ENCODE data around the gene PRR19.

Gene PRR19

DNA sequence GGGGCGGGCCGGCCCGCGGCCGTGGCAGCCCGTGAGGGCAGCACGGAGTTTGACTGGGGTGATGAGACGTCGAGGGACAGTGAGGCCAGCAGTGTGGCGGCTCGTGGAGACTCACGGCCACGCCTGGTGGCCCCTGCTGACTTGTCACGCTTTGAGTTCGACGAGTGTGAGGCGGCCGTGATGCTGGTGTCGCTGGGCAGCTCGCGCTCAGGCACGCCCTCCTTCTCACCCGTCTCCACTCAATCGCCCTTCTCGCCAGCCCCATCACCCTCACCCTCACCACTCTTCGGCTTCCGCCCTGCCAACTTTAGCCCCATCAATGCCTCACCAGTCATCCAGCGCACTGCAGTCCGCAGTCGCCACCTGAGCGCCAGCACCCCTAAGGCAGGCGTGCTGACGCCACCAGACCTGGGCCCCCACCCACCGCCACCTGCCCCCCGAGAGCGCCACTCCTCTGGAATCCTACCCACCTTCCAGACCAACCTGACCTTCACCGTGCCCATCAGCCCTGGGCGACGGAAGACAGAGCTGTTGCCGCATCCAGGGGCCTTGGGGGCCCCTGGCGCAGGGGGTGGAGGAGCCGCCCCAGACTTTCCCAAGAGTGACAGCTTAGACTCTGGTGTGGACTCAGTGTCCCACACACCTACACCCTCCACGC lies 28.4 kb upstream of the PRR19 start:
- no peak for TF ChIP-seq TEAD4 (IDR thresholded peaks at IDR 0.05)
- TF ChIP-seq EGR1 (IDR thresholded peaks at IDR 0.05): no peak

DNA sequence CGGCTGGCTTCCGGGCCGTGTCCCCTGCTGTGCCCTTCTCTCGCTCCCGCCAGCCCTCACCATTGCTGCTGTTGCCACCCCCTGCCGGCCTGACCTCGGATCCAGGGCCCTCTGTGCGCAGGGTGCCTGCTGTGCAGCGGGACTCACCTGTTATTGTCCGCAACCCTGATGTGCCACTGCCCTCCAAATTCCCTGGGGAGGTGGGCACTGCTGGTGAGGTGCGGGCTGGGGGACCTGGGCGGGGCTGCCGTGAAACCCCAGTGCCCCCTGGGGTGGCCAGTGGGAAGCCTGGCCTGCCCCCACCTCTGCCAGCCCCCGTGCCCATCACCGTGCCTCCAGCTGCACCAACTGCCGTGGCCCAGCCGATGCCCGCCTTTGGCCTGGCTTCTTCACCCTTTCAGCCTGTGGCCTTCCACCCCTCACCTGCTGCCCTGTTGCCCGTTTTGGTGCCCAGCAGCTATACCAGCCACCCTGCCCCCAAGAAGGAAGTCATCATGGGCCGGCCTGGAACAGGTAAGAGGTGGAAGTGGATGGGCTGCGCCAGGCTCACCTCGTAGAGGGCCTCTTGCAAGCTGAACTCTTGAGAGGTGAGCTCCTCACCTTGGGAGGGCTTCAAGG lies 27.8 kb upstream of the PRR19 start:
- TF ChIP-seq EGR1 (IDR thresholded peaks at IDR 0.05) (no peak), RAD21 (IDR thresholded peaks at IDR 0.05; ENCODE audit: low read depth) (no peak), TAF1 (IDR thresholded peaks at IDR 0.05; ENCODE audit: low read depth) (no peak), TCF12 (IDR thresholded peaks at IDR 0.05; ENCODE audit: low read depth) (no peak), ZBTB7A (IDR thresholded peaks at IDR 0.05; ENCODE audit: low read depth) (no peak), EP300 (IDR thresholded peaks at IDR 0.05; ENCODE audit: borderline replicate concordance) (no peak), CREB1 (IDR thresholded peaks at IDR 0.05; ENCODE audit: low read depth) (no peak), YY1 (IDR thresholded peaks at IDR 0.05; ENCODE audit: low read depth) (no peak), FOXM1 (IDR thresholded peaks at IDR 0.05; ENCODE audit: borderline replicate concordance, low read depth) (no peak), TEAD4 (IDR thresholded peaks at IDR 0.05) (no peak), NFIC (IDR thresholded peaks at IDR 0.05) (no peak), CEBPB (IDR thresholded peaks at IDR 0.05) (no peak)
- TF ChIP-seq, protein P1, sequence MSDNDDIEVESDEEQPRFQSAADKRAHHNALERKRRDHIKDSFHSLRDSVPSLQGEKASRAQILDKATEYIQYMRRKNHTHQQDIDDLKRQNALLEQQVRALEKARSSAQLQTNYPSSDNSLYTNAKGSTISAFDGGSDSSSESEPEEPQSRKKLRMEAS (IDR thresholded peaks at IDR 0.05): no peak
- TF ChIP-seq, protein P2, sequence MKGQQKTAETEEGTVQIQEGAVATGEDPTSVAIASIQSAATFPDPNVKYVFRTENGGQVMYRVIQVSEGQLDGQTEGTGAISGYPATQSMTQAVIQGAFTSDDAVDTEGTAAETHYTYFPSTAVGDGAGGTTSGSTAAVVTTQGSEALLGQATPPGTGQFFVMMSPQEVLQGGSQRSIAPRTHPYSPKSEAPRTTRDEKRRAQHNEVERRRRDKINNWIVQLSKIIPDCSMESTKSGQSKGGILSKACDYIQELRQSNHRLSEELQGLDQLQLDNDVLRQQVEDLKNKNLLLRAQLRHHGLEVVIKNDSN (IDR thresholded peaks at IDR 0.05): no peak
- TF ChIP-seq, protein P3, sequence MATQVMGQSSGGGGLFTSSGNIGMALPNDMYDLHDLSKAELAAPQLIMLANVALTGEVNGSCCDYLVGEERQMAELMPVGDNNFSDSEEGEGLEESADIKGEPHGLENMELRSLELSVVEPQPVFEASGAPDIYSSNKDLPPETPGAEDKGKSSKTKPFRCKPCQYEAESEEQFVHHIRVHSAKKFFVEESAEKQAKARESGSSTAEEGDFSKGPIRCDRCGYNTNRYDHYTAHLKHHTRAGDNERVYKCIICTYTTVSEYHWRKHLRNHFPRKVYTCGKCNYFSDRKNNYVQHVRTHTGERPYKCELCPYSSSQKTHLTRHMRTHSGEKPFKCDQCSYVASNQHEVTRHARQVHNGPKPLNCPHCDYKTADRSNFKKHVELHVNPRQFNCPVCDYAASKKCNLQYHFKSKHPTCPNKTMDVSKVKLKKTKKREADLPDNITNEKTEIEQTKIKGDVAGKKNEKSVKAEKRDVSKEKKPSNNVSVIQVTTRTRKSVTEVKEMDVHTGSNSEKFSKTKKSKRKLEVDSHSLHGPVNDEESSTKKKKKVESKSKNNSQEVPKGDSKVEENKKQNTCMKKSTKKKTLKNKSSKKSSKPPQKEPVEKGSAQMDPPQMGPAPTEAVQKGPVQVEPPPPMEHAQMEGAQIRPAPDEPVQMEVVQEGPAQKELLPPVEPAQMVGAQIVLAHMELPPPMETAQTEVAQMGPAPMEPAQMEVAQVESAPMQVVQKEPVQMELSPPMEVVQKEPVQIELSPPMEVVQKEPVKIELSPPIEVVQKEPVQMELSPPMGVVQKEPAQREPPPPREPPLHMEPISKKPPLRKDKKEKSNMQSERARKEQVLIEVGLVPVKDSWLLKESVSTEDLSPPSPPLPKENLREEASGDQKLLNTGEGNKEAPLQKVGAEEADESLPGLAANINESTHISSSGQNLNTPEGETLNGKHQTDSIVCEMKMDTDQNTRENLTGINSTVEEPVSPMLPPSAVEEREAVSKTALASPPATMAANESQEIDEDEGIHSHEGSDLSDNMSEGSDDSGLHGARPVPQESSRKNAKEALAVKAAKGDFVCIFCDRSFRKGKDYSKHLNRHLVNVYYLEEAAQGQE (IDR thresholded peaks at IDR 0.05; ENCODE audit: low read depth): no peak

DNA sequence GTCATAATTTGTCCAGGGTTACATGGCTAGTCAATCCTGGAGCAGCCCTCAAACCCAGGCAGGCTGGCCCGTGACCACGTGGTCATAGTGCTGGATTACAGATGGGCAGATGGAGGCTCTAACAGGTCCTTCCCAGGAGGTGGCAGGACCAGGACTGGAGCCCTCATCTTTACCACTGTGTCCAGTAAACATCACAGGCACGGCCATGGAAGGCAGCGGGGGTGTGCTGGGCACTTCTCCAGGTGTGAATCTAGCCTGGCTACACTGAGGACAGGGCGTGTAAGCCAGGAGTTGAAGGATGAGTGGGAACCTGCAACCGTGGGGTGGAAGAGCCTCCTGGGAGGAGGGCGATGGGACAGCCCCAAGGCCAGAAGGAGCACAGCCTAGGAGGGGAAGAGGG lies 26.8 kb upstream of the PRR19 start:
- no peak for TF ChIP-seq FOXM1 (IDR thresholded peaks at IDR 0.05; ENCODE audit: borderline replicate concordance, low read depth)
- TF ChIP-seq ZBTB7A (IDR thresholded peaks at IDR 0.05; ENCODE audit: low read depth): no peak
- no peak for TF ChIP-seq EGR1 (IDR thresholded peaks at IDR 0.05)
- no peak for TF ChIP-seq CREB1 (IDR thresholded peaks at IDR 0.05; ENCODE audit: low read depth)
- TF ChIP-seq TEAD4 (IDR thresholded peaks at IDR 0.05): no peak
- no peak for TF ChIP-seq CEBPB (IDR thresholded peaks at IDR 0.05)
- TF ChIP-seq, protein P1 (IDR thresholded peaks at IDR 0.05): no peak
- TF ChIP-seq NFIC (IDR thresholded peaks at IDR 0.05): no peak

DNA sequence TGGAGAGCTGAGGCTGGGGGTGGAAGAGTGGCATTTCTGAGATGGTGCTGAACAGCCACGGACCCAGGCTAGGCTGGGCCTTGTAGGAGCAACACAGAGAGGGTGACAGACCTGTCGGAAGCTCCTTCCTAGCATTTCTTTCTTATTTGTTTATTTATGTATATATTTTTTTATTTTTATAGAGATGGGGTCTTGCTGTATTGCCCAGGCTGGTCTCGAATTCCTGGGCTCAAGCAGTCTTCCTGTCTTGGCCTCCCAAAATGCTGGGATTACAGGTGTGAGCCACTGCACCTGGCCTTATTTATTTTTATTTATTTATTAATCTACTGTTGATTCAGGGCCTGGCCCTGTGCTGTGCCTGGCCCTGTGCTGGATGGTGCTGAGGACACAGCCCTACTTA lies 26.4 kb upstream of the PRR19 start:
- TF ChIP-seq CREB1 (IDR thresholded peaks at IDR 0.05; ENCODE audit: low read depth): no peak
- TF ChIP-seq TCF12 (IDR thresholded peaks at IDR 0.05; ENCODE audit: low read depth): no peak
- TF ChIP-seq, protein P3 (IDR thresholded peaks at IDR 0.05; ENCODE audit: low read depth): no peak
- TF ChIP-seq ZBTB7A (IDR thresholded peaks at IDR 0.05; ENCODE audit: low read depth): no peak
- TF ChIP-seq TAF1 (IDR thresholded peaks at IDR 0.05; ENCODE audit: low read depth): no peak
- no peak for TF ChIP-seq EGR1 (IDR thresholded peaks at IDR 0.05)
- TF ChIP-seq YY1 (IDR thresholded peaks at IDR 0.05; ENCODE audit: low read depth): no peak

DNA sequence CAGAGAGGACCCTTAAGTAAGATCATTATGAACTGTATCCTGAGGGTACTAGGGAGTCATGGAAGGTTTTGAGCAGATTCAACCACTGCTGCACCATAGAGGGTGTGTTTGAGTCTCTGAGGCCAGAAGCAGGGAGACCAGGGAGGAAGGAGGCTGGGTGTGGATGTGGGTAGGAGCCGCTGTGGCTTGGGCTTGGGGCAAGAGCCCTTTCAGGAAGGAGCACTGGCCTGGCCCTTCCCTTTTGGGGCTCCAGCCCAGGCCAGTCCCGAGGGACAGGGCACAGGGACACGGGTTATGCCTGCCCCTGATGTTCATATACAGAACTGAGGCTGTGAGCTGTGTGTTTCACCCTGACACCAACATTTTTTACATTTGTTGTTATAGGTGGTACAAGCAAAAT lies 25.6 kb upstream of the PRR19 start:
- TF ChIP-seq, protein P2 (IDR thresholded peaks at IDR 0.05): no peak

DNA sequence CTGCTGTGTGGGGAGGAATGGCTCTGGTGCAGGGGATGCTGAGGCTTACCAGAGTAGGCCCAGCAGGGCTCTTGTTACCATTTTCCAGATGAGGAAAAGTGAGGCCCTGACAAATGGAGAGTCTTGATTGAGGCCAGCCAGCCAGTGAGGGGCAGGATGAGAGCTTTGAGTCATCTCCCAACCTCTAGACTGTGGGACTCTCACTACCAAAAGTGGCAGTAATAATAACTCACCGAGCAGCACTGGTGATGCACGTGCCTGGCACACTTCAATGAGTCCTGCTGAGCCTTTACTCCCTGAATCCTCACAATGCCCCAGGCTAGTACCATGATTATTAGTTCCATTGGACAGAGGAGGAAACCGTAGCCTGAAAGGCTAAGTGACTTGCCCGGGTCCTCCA lies 25.1 kb upstream of the PRR19 start:
- no peak for TF ChIP-seq YY1 (IDR thresholded peaks at IDR 0.05; ENCODE audit: low read depth)
- TF ChIP-seq CREB1 (IDR thresholded peaks at IDR 0.05; ENCODE audit: low read depth): no peak
- TF ChIP-seq FOXM1 (IDR thresholded peaks at IDR 0.05; ENCODE audit: borderline replicate concordance, low read depth): no peak
- no peak for TF ChIP-seq ZBTB7A (IDR thresholded peaks at IDR 0.05; ENCODE audit: low read depth)
- no peak for TF ChIP-seq NFIC (IDR thresholded peaks at IDR 0.05)
- TF ChIP-seq, protein P3 (IDR thresholded peaks at IDR 0.05; ENCODE audit: low read depth): no peak
- no peak for TF ChIP-seq EGR1 (IDR thresholded peaks at IDR 0.05)
- TF ChIP-seq, protein P1 (IDR thresholded peaks at IDR 0.05): no peak
- no peak for TF ChIP-seq TCF12 (IDR thresholded peaks at IDR 0.05; ENCODE audit: low read depth)
- no peak for TF ChIP-seq TAF1 (IDR thresholded peaks at IDR 0.05; ENCODE audit: low read depth)
- TF ChIP-seq EP300 (IDR thresholded peaks at IDR 0.05; ENCODE audit: borderline replicate concordance): no peak
- TF ChIP-seq CEBPB (IDR thresholded peaks at IDR 0.05): no peak
- TF ChIP-seq, protein P2 (IDR thresholded peaks at IDR 0.05): no peak
